Forelimb muscle (tissue), 1 donor: ENCODE measurements around the gene RAC3. TPM values are rescaled to one million over a fixed set of nuclear protein-coding genes. Genes with fewer than 3 reads are reported as not detected.
"Not testable (repeated sequence)": the region's sequence is repeated elsewhere in the genome, so short reads cannot be mapped to it uniquely, and the experiment has no call there.

Experiments
- DNase-seq: peaks from one replicate; pipeline ENCODE4 v3.0.0-alpha.2; 2013; ENCODE audit warnings: low read depth
- polyA plus RNA-seq: library from polyadenylated mRNA; unstranded; fragments of 120-200 nt; gene quantifications from one replicate; pipeline ENCODE4 v1.2.1, GENCODE V29; 2013; ENCODE audit not compliant: insufficient read length

Gene RAC3
- polyA plus RNA-seq, 1 donor, result 6.0 TPM

DNA sequence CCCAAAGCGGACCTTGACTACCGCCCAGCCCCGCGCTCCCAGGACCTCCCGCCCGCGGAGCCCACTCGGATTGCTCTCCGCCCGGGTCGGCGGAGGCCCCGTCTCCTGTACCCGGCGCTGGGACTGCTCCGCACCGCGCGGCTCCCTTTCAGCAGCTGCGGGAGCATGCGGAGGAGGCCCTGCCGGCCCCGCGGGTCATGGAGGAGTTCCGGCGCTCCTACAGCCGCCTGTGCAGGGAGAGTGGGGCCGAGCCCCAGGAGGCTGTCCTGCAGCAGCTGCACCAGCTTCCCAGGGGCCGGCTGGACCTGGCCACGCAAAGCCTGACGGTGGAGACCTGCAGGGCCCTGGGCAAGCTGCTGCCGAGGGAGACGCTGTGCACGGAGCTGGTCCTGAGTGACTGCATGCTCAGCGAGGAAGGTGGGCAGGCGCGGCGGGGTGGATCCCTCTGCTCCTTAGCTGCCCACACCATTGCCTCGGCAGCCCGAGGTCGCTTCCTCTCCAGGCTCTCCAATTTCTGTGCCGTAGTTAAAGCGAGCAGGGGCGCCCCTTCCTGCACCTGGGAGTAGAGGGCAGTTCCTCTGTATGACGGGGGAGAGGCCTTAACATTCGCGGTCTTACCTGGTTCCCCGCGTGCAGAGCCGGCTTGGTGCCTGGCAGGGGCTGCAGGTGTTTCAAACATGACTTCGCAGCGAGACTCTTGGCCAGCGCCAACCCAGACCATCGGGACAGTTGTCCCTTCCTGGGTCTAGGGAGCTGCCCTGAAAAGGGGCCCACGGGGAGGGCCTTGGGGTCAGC lies 7.8 kb upstream of the RAC3 start:
- DNase-seq, result no peak

DNA sequence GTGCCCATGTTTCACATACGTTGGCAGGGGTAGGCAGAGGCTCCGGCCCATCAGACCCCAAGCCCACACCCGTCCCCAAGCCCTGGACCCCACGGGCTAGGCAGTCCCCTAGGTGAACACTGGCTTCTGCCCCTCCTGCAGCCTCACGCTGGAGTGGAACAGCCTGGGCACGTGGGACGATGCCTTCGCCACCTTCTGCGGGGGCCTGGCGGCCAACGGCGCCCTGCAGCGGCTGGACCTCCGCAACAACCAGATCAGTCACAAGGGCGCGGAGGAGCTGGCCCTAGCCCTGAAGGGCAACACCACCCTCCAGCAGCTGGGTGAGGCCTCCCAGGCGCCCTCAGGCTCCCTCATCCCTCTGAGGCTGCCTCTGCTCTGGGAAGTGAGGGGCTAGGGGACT lies 6.6 kb upstream of the RAC3 start:
- DNase-seq, result no peak

DNA sequence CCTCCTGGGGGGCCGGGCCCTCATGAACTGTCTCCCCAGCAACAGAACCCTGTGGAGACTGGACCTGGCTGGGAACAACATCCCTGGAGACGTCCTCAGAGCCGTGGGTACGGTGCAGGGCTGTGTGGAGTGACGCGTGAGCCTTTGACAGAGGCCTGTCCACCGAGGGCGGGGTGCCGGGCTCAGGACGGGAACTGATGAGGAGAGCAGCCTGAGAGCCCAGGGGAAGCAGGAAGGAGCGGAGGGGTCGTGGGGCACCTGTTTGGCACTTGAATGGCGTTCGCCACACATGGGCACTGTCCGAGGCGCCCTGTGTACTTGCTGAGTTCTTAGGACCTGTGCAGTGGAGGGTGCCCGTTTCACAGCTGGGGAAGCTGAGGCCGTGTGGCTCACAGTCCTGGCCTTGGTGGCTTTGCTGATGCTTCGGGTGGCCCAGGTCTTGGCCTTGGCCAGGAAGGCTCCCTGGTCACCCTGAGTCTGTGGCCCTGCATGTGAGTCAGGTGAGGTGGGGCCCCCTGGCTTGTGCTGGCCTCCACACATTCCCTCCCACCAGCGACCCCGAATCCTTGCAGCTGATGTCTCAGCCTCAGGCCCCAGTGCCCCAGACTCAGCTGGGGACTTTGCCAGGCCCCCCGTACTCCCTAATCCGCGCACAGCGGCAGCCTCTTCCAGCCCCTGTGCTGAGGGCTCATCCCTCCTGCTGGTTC lies 5.9 kb upstream of the RAC3 start:
- no peak for DNase-seq

DNA sequence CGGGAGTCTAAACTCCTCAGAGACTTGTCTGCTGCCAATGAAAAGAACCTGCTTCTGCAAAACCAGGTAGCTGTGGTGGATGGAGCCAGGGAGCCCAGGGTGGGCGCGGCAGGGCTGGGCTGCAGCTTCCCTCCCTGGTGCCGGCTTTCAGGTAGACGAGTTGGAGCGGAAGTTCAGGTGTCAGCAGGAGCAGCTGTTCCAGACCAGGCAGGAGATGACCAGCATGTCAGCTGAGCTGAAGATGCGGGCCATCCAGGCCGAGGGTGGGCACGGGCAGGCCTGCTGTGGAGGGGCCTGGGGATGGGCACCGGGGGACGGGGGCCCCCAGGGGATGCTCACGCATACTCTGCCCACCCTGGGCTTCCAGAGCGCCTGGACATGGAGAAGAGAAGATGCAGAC lies 3.2 kb upstream of the RAC3 start:
- no peak for DNase-seq

DNA sequence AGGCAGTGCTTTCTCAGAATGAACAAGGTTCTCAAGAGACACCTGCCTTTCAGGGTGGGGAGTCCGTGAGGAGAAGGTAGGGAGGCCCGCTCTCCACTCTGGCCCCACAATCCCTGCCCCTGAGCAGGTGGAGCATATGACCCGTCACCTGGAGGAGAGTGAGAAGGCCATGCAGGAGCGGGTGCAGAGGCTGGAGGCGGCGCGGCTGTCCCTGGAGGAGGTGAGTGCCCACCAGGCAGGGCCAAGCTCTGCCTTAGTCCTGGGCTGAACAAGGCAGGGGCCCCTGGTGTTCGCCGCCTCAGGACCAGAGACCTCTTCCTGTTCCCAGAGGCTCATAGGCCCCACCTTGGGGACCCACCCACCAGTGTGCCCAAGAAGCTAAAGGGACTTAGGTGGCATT lies 2.5 kb upstream of the RAC3 start:
- DNase-seq, result no peak

DNA sequence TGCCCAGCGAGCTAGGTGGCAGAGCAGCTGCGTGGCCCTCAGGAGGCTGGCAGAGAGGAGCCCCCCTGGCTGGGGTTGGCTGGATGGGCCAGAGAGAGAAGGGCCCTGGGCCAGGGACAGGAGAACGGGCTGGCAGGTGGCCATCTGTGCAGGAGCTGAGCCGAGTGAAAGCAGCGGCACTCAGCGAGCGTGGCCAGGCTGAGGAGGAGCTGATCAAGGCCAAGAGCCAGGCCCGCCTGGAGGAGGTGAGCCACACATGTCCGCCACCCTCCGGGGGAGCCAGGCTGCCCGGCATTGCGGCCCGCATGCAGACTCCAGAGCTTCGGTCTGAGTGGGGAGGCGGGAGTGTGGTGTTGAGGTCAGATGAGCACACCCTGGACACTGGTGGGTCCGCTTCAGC lies 2.1 kb upstream of the RAC3 start:
- no peak for DNase-seq

DNA sequence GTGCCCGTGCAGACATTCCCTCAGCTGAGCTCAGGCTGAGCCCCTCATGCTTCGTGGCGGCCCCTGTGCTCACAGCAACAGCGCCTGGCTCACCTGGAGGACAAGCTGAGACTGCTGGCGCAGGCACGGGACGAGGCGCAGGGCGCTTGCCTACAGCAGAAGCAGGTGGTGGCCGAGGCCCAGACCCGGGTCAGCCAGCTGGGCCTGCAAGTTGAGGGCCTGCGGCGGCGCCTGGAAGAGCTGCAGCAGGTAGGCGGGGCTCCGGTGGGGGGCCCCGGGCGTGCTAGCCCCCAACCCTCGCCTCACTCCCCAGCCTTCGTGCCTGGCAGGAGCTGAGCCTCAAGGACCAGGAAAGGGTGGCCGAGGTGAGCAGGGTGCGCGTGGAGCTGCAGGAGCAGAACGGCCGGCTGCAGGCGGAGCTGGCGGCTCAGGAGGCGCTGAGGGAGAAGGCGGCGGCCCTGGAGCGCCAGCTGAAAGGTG lies 1.4 kb upstream of the RAC3 start:
- DNase-seq, result no peak

DNA sequence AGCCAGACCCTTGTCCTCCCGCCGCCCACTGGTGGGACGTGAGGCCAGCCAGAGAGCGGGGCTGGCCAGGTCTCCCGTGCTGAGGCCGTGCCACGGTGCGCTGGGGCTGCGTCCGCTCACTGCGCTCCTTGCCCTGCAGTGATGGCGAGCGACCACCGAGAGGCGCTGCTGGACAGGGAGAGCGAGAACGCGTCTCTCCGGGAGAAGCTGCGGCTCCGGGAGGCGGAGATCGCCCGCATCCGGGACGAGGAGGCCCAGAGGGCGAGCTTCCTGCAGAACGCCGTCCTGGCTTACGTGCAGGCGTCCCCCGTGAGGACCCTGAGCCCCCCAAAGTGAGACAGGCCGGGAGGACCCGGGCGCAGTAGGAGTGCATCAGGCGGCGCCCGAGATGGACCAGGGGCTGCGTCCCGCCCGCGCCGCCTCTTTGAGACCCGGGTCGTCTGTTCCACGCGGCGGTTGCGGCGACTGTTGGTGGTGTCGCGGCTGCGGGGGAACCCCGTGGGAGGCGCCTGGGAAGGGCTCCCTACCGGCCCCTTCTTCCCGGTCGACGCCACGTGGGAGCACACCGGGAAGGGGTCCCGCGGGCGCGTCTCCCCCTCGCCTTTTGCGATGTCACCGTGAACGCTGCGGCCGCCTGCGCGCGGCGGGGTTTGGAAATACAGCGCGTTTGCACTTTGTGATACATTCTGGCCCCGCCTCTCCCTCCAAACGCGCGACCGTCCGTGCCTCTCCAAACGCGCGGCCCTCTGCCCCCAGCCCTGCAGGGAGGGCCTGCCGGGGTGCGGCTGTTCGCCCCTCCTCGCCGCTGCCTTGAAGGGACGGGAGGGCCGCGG lies 792 bp upstream of the RAC3 start:
- DNase-seq, result peak; percentile 41

DNA sequence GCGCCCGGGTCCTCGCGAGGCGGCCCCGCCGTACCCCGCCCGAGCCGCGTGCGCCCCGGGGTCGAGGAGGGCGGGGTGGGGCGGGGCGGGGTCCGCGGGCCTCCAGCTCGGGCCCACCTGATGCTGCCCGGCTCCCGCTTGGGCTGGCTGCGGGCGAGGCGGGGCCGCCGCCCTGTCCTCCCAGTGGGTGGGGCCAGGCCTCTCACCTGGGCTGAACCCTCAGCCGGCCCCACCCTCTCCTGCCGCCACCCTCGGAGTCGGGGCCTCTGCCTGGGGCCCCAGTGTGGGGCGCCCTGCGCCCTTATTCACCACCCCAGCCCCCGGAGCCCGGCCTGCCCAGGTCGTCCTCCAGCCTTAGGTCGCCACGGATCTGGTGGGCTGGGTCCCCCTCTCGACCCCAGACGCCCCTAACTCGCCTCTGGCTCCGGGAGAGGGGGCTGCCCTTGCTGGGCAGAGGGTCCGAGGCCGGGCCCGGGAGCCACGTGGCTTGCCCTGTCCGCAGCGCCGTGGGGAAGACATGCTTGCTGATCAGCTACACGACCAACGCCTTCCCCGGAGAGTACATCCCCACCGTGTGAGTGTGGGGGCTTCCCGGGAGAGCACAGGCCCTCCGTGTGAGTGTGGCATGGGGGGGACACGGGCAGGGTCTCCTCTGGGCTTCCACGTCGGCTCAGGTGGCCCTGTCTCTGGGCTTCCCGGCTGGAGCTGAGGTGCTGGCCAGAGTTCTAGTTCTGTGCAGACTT lies 578 bp downstream of the RAC3 start:
- DNase-seq, result no peak

DNA sequence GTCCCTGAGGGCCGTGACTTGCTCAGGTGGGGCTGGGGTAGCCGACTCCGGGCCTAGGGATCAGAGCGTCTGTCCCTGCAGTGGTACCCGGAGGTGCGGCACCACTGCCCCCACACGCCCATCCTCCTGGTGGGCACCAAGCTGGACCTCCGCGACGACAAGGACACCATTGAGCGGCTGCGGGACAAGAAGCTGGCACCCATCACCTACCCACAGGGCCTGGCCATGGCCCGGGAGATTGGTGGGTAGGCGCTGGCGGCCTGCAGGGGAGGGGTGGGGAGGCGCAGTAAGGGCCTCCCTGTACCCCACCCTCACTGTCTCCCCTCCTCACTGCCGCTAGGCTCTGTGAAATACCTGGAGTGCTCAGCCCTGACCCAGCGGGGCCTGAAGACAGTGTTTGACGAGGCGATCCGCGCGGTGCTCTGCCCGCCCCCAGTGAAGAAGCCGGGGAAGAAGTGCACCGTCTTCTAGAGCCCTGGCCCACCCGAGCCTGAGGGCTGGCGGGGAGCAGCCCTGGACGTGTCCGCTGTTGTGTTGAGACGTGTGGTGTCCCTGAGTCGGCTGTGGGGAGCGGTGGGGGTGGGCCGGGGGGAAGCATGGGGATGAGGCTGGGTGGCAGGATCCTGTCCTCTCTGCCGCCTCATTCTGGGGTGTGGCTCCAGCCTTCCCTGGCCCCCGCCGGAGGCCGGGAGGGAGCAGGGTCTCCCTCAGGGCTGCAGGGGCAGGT lies 2.0 kb downstream of the RAC3 start:
- DNase-seq, result no peak

DNA sequence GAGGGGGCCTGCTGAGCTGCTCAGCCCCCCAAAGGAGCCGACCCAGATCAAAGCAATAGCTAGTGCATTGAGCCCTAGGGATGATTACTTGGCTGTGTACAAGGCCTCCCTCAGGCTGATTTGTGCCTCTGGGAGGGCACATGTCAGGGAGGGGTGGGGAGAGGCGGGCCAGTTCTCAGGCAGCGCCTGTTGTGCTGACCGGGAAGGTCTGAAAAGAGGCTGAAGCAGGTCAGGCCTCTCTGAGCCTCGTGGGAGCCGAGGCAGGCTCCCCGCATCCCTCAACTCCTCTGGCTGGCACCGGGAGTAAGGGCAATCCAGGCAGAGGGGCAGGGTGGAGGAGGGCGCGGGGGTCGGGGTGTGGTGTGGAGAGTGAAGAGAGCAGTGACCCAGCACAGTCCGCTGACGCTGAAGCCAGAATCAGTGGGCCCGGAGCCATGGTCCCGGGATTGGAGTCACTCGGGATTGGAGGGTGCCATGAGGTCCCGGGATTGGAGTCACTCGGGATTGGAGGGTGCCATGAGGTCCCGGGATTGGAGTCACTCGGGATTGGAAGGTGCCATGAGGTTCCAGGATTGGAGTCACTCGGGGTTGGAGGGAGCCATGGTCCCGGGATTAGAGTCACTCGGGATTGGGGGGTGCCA lies 3.0 kb downstream of the RAC3 start:
- no peak for DNase-seq

DNA sequence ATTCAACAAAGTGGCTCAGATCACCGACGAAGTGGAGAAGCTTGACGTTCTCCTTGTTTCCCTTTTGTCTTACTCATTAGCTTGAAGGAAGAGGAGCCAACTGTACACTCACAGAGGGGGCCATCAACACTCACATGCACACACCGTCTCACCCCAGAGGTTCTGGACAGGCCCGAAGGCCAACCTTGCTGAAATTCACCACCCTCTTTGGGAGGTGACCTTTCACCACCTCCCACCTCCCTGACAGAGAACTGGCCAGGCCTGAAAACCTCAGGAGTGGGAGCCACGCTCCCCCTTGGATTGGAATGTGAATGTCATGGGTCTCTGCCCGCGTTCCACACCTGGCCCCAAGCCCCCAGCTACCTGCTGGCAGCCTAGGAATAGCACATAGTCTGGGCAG lies 4.0 kb downstream of the RAC3 start:
- DNase-seq, result no peak

DNA sequence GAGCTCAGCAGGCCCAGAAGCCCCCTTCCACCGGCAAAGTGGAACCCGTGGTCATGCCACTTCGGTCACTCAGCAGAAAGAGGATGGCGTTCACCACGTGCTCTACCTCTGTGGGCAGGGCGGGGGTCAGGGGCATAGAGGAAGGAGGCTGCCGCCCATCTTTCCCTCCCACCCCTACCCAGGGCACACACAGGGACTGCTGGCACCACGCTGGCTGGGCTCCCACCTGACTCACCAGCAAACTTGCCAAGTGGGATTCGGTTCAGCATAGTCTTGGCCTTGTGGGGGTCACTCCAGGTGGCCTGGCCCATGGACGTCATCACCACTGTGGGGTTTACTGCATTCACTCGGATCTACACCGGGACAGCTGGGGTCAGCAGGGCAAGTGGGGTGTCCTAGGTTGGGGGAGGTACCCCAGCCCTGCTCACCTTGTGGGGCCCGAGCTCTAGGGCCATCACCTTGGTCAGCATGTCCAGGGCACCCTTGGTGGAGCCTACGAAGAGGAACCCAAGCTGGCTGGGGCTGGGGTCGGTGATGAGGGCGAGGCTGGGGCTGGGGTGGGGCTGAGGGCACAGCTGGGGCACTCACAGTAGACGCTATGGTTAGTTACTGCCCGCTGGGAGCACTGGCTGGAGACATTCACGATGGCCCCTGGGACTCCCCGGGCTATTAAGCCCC lies 4.6 kb downstream of the RAC3 start:
- DNase-seq, result no peak

DNA sequence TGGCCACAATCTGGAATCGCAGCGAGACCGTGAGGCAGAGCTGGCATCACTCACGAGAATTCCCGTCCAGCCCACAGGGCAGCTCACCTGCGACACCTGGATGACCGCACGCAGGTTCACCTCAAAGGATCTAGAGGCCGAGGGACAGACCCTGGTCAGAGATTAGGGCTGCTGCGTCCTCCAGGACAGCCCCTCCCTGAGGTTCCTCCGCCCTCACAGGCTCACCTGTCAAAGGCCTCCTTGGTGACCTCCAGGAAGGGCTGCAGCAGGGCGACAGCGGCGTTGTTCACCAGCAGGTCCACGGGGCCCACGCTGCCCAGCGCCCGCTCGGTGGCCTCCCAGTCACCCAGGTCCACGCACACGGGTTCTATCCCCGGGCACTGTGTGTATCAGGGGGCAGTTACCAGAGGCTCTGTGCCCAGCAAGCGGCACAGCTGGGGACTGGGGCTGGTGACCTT lies 5.2 kb downstream of the RAC3 start:
- DNase-seq, result no peak

DNA sequence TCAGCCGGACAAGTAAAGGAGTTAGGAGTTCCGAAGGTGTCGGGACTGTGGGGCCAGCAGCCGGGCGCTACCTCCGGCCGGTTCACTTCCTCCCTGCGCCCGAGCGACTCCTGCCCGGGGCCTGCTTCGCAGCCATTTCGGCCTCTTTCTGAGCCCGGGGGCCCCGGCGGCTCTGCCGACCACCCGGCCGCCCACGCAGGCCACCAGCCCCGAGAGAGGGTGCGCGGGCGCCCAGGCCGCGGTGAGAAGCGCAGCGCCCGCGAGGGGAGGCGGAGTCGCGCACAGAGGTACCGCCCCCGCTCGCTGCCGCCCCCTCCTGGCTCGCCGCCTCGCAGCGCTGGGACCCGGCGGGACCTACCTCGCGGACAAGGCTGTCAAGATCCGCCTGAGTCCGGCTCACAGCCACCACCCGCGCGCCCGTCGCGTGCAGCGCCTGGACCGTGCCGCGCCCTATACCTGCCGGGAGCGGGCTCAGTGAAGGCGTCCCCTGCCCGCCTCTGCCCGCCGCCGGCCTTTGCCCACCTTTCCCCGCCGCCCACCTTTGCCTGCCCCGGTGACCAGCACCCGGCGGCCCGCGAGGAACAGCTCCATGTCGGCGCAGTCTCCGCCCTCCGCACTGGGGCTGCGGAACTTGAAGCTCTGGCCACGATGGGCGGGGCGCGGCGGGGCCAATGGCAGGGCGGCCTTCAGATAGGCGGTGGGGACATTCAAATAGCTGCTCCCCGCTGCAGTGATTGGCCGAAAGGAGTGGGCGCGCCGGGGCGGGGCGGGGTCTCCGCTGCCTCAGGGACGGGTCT lies 5.8 kb downstream of the RAC3 start, which contains the start of gene DCXR:
TSS of gene DCXR (minus strand) at position 606 of the 797 bp plus-strand sequence. CDS start at position 591, 15 bp downstream.
- DNase-seq, result peak; percentile 63

DNA sequence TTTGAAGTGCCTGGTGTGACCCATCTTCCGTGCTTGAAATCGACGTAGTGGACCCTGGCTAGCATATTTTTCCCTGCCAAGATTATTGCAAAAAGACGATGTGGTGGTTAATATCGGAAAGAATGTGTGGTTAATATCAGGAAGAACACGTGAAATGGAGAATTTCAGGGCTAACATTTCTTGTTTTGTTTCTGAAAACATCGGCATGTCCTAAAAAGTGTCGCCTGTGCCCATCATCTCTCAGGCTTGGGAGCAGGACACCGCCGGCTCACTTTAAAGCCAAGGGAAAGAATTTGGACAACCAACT lies 6.4 kb downstream of the RAC3 start:
- DNase-seq, result no peak

DNA sequence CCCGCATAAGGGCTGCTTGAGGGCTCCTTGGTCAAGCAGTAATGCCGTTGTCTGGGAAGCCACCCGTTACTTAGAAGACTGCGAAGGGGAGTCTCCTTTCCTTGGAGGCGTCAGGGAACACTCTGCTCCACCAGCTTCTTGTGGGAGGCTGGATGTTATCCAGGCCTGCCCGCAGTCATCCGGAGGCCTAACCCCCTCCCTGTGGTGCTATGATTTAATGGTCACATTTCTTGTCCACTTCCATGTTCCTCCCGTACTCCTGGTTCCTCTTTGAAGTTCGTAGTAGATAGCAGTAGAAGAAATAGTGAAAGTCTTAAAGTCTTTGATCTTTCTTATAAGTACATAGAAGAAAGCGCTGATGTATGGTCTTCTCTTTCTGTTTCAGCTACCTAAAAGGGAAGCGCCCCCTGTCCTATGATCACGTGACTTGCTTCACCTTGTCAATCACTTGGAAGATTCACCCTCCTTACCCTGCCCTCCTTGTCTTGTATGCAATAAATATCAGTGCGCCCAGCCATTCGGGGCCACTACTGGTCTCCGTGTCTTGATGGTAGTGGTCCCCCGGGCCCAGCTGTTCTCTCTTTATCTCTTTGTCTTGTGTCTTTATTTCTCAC lies 7.4 kb downstream of the RAC3 start:
- DNase-seq, result not testable (repeated sequence)

DNA sequence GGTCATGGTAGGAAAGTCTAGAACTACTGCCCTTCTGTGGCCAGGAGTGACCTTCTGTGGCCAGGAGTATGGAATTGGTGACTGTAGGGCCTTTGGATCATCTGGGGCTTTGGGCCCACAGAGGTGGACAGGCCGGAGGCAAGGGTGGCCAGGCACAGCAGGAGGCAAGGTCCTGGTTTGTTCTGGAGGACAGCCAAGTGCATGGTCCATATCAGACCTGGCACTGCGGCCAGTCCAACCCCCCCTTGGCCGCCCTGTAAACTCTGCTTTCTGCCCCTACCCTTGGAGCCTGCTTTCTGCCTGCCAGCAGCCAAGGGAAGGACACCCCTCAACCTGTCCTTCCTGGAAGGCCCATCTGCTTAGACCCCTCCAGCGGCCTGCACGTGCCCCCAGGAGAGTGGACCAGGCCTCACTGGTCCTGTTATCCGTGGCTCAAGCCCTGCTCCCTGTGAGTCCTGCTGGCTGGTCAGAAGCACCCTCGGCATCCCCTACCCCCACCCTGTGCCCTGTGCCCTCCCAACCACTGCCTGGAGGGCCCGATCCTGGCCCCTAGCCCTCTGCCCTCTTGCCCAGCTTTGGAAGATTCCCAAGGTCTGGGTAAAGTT lies 8.3 kb downstream of the RAC3 start:
- DNase-seq, result no peak
